GM18873 (cell line): Measurements from ENCODE around the gene SLC10A1.
"Not testable (repeated sequence)": the region's sequence is repeated elsewhere in the genome, so short reads cannot be mapped to it uniquely, and the experiment has no call there.

Experiments used
- ATAC-seq: cut with Tn5 transposase; IDR thresholded peaks from one replicate; pipeline ENCODE4 v1.9.1; 2021; ENCODE audit warnings: mild to moderate bottlenecking, moderate library complexity, moderate number of reproducible peaks; ENCODE audit not compliant: unreplicated experiment, low FRiP score

The SLC10A1 gene

GRCh38 chr14:69772082-69773017, 24.7 kb downstream of the SLC10A1 start:
- no peak for ATAC-seq

DNA sequence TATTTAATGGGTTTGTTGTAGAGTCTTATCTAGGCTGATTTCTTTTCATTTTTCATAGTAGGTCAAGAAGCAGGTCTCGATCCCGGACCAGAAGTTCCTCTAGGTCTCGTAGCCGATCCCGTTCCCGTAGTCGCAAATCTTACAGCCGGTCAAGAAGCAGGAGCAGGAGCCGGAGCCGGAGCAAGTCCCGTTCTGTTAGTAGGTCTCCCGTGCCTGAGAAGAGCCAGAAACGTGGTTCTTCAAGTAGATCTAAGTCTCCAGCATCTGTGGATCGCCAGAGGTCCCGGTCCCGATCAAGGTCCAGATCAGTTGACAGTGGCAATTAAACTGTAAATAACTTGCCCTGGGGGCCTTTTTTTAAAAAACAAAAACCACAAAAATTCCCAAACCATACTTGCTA, 25.9 kb downstream of the SLC10A1 start:
- ATAC-seq = no peak

- ATAC-seq = no peak
These were observed 26.5 kb downstream of the SLC10A1 start for GRCh38 chr14:69770559-69770958.

DNA sequence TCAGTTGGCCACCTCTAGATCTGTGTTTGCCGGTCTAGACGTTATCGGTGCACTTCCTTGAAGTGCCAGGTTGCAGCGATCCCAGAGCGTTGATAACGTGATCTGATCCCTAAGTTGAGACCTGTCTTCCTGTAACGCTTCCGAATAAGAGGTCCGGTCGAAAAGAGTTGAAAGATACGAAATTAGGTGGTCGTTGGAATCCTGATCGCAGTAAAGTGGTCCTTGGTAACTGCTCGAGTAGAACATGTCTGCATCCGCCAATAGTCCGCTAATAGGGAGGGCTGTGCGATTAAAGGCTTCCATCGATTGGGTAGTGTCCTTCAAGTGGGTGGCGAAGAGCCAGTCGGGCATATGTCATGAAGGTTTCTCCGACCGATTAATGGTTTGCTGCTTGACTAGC, 27.4 kb downstream of the SLC10A1 start:
- ATAC-seq = no peak

DNA sequence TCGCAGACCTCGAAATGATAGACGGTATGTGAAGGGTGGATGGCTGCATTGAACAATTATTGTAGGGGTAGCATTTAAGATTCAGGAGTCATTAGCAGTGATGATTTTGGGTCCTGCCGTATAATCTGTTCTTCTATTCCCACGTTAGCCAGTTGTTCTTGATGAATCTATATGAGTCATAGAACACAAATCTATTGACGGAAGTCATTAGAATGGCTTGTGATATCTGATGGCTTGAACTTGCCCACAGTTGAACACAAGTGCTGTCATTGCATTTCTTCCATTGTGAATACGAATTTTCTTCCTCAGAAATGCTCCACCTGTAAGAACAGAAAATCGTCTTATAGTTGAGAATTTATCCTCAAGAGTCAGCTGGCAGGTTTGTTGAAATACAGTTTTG, 28.2 kb downstream of the SLC10A1 start:
- no peak for ATAC-seq

- peak; percentile 40 for ATAC-seq
These were observed 29.6 kb downstream of the SLC10A1 start for GRCh38 chr14:69767369-69767999.

GRCh38 chr14:69766984-69767368, 30.1 kb downstream of the SLC10A1 start, which contains the start of gene SRSF5:
SRSF5 (plus strand) TSS chr14:69767142; CDS start chr14:69768157, 1,015 bp downstream.
- peak; percentile 77 for ATAC-seq

- ATAC-seq = no peak
These were observed 33.1 kb downstream of the SLC10A1 start for GRCh38 chr14:69763761-69764510.

- no peak for ATAC-seq
These were observed 36.2 kb downstream of the SLC10A1 start for GRCh38 chr14:69760810-69761209.

DNA sequence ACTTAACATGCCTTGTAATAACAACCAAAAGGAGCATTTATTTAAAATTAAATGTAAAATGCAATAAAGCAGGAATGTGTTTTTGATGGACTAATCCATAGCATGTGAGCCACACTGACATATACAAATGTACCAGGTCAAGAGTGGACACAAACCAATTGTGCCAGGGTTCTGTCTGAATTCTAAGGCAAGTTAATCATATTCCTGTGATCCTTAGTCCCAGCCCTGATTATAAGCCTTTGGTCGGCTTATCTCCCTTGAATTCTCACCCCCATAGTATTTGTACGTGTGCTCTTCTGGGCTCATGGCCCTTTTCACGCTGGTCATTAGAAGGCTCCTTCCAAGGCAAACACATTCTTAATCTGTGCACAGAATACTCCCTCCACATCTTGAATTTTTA, 40.7 kb downstream of the SLC10A1 start:
- no peak for ATAC-seq

DNA sequence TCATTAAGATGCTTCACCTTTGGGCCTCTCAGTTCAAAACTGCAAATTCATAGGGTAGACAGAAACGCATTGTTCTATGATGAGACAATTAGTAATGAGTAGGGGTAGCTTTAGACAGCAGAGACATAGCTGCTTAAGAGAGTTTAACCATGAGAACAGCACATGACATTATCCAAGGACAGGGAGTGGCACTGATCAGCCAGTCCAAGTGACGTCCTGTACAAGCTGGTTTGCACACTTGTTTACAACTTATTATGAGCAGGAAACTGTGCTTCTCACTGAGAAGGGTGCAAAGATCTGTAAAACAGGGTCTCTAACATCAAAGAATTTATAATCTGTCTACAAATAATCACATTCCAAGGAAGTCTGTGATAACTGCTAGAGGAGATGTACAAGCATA, 41.3 kb downstream of the SLC10A1 start:
- ATAC-seq = no peak

DNA sequence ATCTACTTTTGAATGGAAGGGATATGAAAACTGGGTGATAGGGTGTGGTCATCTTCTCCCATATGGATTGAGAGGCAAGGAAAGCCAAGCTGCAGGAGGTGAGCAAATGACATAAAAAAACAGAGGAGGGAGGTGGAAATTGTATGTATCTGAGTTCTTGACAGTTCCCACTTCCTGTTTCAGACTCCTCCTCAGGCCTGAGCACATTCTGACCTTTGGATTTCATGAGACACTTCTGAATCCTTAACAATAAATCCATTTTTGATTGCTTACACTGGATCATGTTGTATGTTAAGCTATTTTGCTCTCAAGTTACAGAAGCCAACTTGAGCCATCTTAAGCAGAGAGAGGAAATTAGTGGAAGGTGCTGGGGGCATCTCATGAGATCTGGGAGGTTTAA, 41.7 kb downstream of the SLC10A1 start:
- no peak for ATAC-seq

GRCh38 chr14:69754487-69754886, 42.6 kb downstream of the SLC10A1 start:
- ATAC-seq = no peak

DNA sequence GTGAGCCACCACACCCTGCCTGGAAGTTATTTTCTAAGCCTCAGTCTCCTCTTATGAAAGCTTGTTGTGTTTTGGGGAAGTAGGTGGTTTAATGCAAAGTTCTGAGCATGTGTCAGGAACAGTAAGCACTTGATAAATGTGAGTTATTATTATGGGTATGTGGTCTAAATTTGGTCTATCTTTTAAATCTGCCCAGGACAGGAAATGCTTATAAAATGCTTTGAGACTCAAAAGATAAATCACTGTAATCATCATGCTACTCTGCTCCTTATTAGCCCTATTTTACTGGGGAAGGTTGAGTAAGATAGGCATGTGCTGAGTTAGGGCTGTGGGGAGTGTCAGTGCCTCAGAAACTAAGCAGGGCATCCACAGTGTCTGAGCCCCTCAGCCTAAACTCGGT, 43.2 kb downstream of the SLC10A1 start:
- no peak for ATAC-seq

DNA sequence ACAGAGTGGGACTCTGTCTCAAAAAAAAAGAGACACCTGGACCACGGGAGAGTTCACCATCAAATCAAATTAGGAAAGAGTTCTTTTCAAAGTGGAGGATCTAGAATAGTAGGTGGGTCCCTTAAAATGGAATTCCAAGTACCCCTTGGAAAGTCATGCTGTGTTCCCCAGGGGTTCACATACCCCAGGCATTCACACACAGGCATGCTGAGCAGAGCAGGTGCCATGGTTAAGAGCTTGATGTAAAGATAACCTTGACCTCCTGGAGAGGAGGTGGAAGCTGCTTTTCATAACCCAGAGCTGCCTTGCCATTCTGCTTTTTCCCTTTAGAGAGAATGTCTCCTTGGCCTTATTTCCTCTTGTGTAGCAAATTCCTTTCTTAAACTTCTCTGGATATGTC, 44.3 kb downstream of the SLC10A1 start:
- no peak for ATAC-seq

DNA sequence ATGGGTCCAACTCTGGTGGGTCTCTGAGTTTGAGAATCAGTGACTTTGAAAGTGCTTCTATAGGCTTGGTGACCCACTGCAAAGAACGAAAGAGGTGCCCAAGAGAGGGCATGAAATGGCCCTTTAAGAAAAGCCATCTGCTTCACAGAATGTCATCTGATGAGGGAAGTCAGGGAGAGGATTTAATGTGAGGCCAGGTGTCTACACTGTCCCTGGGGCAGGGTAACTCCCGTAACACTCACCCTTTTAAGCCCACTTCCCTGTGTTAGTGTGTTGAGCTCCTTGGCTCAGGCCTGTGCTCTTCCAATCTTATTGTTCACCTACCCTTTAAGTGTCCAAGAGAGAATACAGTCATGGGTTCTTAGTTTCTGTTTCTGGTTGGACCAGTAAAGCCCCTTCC, 46.5 kb downstream of the SLC10A1 start:
- ATAC-seq = no peak

DNA sequence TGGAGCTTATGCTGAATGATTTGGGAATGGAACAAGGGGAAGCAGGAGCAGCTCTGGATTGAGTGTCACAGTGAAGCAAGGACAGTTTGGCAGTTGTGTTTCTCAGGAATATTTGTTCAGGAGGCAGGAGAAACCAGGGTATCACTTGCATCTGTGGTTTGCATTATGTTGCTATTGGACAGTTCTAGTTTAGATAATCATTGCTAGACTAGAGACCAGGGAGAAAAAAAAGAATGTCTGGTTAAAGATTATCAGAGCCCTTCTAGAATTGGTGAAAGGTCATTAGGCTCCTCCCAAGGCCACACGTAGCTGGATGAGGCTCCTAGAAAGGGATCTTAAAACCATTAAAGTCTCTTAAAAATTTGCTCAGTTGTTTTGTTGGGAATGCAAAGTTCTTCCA, 47.1 kb downstream of the SLC10A1 start:
- ATAC-seq = no peak

DNA sequence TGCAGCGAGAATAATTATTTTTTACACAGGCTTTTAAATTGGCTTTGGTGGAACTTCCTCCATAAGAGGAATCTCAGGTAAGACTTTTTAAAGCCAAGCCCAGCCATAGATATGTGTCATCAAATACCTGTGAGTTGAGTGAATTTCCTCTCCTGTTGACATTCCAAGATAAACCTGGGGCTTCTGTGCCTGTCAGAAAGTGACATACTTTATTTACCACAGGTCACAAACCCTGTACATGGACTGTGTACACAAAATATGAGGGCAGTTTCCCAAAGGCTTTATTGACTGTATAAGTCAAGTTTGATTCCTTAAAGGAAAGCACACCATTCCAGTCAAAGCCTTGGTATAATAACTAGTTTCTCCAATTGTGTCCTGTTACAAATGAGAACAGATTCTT, 56.0 kb downstream of the SLC10A1 start:
- no peak for ATAC-seq

DNA sequence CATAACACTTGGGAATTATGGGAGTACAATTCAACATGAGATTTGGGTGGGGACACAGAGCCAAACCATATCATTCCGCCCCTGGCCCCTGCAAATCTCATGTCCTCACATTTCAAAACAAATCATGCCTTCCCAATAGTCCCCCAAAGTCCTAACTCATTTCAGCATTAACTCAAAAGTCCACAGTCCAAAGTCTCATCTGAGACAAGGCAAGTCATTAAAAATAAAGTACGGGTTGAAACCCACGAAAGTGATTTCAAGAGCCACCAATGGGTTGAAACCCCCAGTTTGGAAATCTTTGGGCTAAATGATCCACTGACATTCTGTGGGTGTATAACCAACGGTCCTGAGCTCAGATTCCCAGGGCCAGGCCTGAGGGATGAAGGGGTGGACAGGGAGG, 60.6 kb downstream of the SLC10A1 start:
- ATAC-seq = not testable (repeated sequence)

DNA sequence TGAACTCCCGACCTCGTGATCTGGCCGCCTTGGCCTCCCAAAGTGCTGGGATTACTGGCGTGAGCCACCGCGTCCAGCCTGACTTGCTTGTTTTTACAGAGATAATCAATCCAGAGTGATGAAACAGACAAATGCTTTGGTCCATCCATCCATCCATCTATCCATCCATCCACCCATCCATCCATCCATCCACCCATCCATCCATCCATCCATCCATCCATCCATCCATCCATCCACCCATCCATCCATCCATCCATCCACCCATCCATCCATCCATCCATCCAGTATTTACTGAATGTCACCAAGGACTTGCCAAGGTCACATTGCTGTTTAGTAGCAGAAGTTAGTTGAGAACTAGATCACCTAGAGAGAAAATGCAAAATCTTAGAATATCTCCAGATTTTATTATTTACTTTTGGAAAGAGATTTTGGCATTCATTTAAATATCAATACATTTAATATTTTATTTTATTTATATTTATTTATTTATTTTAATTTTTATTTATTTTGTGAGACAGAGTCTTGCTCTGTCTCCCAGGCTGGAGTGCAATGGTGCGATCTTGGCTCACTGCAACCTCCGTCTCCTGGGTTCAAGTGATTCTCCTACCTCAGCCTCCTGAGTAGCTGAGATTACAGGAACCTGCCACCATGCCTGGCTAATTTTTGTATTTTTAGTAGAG, 65.0 kb downstream of the SLC10A1 start:
- not testable (repeated sequence) for ATAC-seq

- no peak for ATAC-seq
These were observed 69.2 kb downstream of the SLC10A1 start for GRCh38 chr14:69727860-69728259.
